MCF 10A (cell line): ENCODE results near the gene ARHGAP1. TPM values are rescaled to one million over a fixed set of nuclear protein-coding genes. Genes with fewer than 3 reads are reported as not detected.

Experiments
- BruUV-seq: library from RNA; stranded (reverse); fragments of 400-500 nt; replicated peaks from 2 replicates; lab custom pipeline; 2021; lab: Mats Ljungman, UMichigan
- CTCF ChIA-PET: fragments of 300-600 bp; sonication (Branson Sonifier 250); formaldehyde crosslinking; extraction: SDS; loops from one replicate; lab custom pipeline; 2021; ENCODE audit warnings: antibody characterized with exemption, inconsistent platforms; lab: Yijun Ruan, JAX
- POLR2A ChIA-PET: fragments of 300-600, 350-650 bp; sonication (Branson Sonifier 250); formaldehyde crosslinking; extraction: SDS; loops from one replicate; lab custom pipeline; 2020; ENCODE audit warnings: antibody characterized with exemption, inconsistent platforms; lab: Yijun Ruan, JAX
- DNase-seq: peaks from one replicate; pipeline ENCODE4 v3.0.0-alpha.2; 2018; ENCODE audit not compliant: unreplicated experiment
- H3K27ac Mint-ChIP-seq: one replicate; pipeline ENCODE4 v1.8.0; 2022; ENCODE audit warnings: mild to moderate bottlenecking, low read depth, mixed read lengths; ENCODE audit not compliant: unreplicated experiment
- H3K27me3 Mint-ChIP-seq: one replicate; pipeline ENCODE4 v1.8.0; 2022; ENCODE audit warnings: mixed read lengths; ENCODE audit not compliant: insufficient read depth, unreplicated experiment
- H3K36me3 Mint-ChIP-seq: one replicate; pipeline ENCODE4 v1.8.0; 2022; ENCODE audit warnings: mild to moderate bottlenecking, moderate library complexity, mixed read lengths; ENCODE audit not compliant: insufficient read depth, unreplicated experiment
- H3K4me1 Mint-ChIP-seq: one replicate; pipeline ENCODE4 v1.8.0; 2022; ENCODE audit warnings: mixed read lengths; ENCODE audit not compliant: insufficient read depth, unreplicated experiment
- H3K4me3 Mint-ChIP-seq: one replicate; pipeline ENCODE4 v1.8.0; 2022; ENCODE audit warnings: mild to moderate bottlenecking, moderate library complexity, mixed read lengths; ENCODE audit not compliant: unreplicated experiment
- H3K9me3 Mint-ChIP-seq: one replicate; pipeline ENCODE4 v1.8.0; 2022; ENCODE audit warnings: mixed read lengths; ENCODE audit not compliant: unreplicated experiment
- intact Hi-C: fragments of 100-400 bp; cut with micrococcal nuclease; formaldehyde crosslinking; loops from 2 replicates; pipeline ENCODE4 v1.14.1; 2022
- total RNA-seq: library from RNA; stranded (reverse); gene quantifications from 2 replicates; pipeline ENCODE4 v1.2.3, GENCODE V29; 2022
- TF ChIP-seq, protein P1 (sequence below): fragments of 200-600 bp; IDR thresholded peaks from one replicate; pipeline ENCODE4 v1.8.0; 2022; ENCODE audit warnings: antibody characterized with exemption, mild to moderate bottlenecking; ENCODE audit not compliant: unreplicated experiment

ARHGAP1 gene
- total RNA-seq, 1 experiment from 2014 or later, result 61.0 TPM

DNA sequence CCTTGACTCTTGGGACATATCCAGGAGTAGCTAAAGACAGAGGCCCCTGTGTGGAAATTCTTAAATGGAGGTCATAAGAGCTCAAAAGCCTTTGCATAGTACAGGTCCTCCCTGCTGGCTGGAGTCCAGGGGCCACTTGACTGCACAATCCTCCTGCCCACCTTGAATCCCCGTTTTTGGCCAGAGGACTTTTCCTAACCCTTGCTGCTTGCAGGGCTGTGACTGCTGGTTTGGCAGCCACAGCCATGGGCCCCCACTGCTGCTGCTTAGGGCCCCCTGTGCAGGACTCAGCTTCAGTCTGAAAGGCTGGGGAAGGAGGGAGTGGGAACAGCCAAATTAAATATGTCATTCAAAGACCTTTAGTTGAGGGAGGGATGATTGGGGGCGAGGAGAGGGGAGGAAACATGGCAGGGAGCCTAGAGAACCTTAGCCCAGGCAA, 33.4 kb downstream of the ARHGAP1 start:
- no peak overlapping the region for H3K27ac Mint-ChIP-seq
- no TSS peak for BruUV-seq
- CTCF ChIA-PET, result interaction anchor here (0.6 kb wide), 1 partner anchor 322 kb away, joined by 3 read pairs; no protein-coding TSS in a partner anchor
- DNase-seq, result no peak
- no peak overlapping the region for H3K4me3 Mint-ChIP-seq
- intact Hi-C loops, result no loop called here
- H3K4me1 Mint-ChIP-seq, result no peaks in the 10 kb centered on the region
- H3K9me3 Mint-ChIP-seq, result no peaks in the 10 kb centered on the region
- H3K27me3 Mint-ChIP-seq, result no peaks in the 10 kb centered on the region
- TF ChIP-seq, protein P1, sequence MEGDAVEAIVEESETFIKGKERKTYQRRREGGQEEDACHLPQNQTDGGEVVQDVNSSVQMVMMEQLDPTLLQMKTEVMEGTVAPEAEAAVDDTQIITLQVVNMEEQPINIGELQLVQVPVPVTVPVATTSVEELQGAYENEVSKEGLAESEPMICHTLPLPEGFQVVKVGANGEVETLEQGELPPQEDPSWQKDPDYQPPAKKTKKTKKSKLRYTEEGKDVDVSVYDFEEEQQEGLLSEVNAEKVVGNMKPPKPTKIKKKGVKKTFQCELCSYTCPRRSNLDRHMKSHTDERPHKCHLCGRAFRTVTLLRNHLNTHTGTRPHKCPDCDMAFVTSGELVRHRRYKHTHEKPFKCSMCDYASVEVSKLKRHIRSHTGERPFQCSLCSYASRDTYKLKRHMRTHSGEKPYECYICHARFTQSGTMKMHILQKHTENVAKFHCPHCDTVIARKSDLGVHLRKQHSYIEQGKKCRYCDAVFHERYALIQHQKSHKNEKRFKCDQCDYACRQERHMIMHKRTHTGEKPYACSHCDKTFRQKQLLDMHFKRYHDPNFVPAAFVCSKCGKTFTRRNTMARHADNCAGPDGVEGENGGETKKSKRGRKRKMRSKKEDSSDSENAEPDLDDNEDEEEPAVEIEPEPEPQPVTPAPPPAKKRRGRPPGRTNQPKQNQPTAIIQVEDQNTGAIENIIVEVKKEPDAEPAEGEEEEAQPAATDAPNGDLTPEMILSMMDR, result no peak
- H3K36me3 Mint-ChIP-seq, result peaks cover 83% of the 10 kb centered on the region
- POLR2A ChIA-PET, result interaction anchor here (0.6 to 4.6 kb wide), 3 partner anchors 7 to 100 kb away, joined by 3 to 14 read pairs (median 4); partner anchors contain the start of genes ATG13 and HARBI1

DNA sequence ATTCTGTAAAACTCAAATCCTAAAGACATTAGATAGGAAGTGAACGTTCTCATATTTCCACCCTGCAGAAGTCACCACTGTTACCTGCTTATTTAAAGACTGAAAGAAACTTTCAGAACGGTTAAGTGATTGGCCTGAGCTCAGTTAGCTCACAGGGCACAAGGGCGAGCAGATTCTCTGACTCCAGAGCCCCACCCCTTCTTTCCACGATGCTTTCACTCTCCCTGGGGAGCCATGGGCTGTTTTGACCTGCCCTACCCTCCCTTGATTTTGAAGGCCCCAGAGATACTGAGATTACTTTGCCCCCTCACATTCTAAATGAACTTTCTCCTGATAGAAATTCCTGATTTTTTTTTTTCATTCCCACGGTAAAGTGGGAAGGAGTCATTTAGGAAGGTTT, 33.9 kb downstream of the ARHGAP1 start:
- no peaks in the 10 kb centered on the region for H3K27me3 Mint-ChIP-seq
- intact Hi-C loops, result no loop called here
- TF ChIP-seq, protein P1, result no peak
- peaks cover 83% of the 10 kb centered on the region for H3K36me3 Mint-ChIP-seq
- no peak overlapping the region for H3K4me3 Mint-ChIP-seq
- no peaks in the 10 kb centered on the region for H3K4me1 Mint-ChIP-seq
- DNase-seq, result no peak
- POLR2A ChIA-PET, result interaction anchor here (1.5 to 4.6 kb wide), 2 partner anchors 8 to 49 kb away, joined by 4 to 14 read pairs; partner anchors contain the start of genes ATG13 and HARBI1
- CTCF ChIA-PET, result no interaction called here
- H3K9me3 Mint-ChIP-seq, result no peaks in the 10 kb centered on the region
- H3K27ac Mint-ChIP-seq, result no peak overlapping the region
- no TSS peak for BruUV-seq

DNA sequence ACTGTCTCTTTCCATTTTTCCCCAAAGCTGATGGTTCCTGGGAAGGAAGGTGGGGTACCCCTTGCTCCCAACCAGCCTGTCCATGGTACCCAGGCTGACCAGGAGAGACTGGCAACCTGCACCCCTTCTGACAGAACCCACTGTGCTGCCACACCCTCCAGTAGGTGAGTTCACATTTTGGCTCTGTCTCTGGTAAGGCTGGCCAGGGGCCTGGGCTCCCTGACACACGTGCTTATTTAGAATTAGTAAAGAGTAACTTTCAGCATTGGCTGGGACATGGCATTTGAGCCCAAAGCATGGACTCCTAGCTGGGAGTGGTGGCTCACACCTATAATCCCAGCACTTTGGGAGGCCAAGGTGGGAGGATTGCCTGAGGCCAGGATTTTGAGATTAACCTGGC, 35.1 kb downstream of the ARHGAP1 start:
- TF ChIP-seq, protein P1, result no peak
- no peaks in the 10 kb centered on the region for H3K9me3 Mint-ChIP-seq
- ChIA-PET POLR2A (interaction anchor here (0.7 to 4.6 kb wide), 3 partner anchors 9 to 47 kb away, joined by 5 to 14 read pairs (median 5); no protein-coding TSS in a partner anchor), CTCF (interaction anchor here (0.6 kb wide), 1 partner anchor 136 kb away, joined by 3 read pairs; no protein-coding TSS in a partner anchor)
- no peaks in the 10 kb centered on the region for H3K4me1 Mint-ChIP-seq
- peaks cover 83% of the 10 kb centered on the region for H3K36me3 Mint-ChIP-seq
- intact Hi-C loops, result no loop called here
- no peaks in the 10 kb centered on the region for H3K27me3 Mint-ChIP-seq
- no peak overlapping the region for H3K27ac Mint-ChIP-seq
- BruUV-seq, result no TSS peak
- H3K4me3 Mint-ChIP-seq, result no peak overlapping the region
- DNase-seq, result no peak

DNA sequence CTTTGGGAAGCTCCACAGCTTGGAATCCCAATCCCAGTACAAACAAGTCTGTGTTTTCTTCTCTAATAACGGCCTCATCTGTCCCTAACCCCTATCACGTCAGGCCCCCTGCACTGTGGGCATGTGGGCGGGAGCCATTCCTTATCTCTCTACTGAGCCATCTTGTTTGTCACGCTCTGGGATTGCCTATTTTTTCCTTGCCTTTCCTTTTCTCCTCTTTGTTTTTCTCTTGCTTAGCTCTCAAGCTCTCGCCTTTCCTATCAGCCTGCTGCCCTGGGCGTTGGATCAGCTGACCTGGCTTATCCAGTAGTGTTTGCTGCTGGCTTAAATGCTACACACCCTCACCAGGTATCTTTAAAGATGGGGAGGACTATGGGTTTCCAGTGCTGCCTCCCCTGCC, 35.8 kb downstream of the ARHGAP1 start:
- CTCF ChIA-PET, result interaction anchor here (0.6 kb wide), 1 partner anchor 135 kb away, joined by 3 read pairs; no protein-coding TSS in a partner anchor
- Mint-ChIP-seq H3K4me3 (no peak overlapping the region), H3K36me3 (peaks cover 83% of the 10 kb centered on the region), H3K9me3 (no peaks in the 10 kb centered on the region), H3K27ac (no peak overlapping the region), H3K27me3 (no peaks in the 10 kb centered on the region), H3K4me1 (no peaks in the 10 kb centered on the region)
- POLR2A ChIA-PET, result interaction anchor here (0.8 to 4.6 kb wide), 2 partner anchors 10 to 46 kb away, joined by 5 to 14 read pairs; no protein-coding TSS in a partner anchor
- intact Hi-C loops, result no loop called here
- TF ChIP-seq, protein P1, result no peak
- DNase-seq, result no peak
- no TSS peak for BruUV-seq
